ENCODE data around the gene BRS3. TPM values are rescaled to one million over a fixed set of nuclear protein-coding genes. Genes with fewer than 3 reads are reported as not detected.
"Not testable (repeated sequence)": the region's sequence is repeated elsewhere in the genome, so short reads cannot be mapped to it uniquely, and the experiment has no call there.

BRS3 gene
- total RNA-seq = not detected in 2 replicates

DNA sequence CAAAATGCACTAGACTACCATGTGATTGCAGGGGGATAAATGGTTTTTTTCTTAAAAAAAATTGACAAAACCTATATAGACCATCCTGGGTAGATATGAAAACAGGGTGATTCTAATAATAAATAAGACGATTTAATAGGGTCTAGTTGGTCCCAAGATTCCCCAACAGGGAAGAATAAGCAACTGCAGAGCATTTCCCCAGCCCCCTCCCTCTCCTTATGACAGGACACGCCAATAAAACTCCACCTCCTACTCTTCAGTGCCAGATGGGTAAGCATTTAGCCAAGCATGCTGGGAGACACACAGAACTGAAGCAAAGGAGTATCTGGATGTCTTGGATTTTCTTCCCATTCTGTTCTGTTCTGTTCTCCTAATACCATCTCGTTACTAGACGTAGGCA is at the start of gene BRS3:
Gene BRS3 (plus strand): TSS at position 301 of the 400 bp plus-strand sequence. CDS start 168 bp downstream, outside the sequence.
- DNase-seq (ENCODE audit: low read depth in 2 of 2) = no peak

DNA sequence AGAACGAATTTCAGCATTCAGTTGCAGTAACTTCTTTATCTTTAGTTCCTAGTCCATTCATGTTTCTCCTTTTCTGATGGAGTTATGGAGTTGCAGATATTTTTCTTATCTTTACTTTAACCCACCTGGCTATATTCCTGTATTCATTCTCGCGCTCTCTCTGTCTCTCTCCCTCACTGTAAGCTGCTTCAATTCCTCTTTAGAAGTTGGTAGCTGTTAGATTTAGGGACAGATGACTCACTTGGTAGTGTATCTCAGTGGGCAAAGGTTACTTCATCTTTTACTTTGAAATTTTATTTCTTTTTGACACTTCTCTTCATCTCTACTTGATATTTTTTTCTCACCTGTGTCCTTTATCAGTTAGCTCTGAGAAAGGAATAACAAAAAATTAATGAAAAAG is 49.6 kb upstream of the BRS3 start:
- DNase-seq (ENCODE audit: low read depth in 2 of 2) = no peak

DNA sequence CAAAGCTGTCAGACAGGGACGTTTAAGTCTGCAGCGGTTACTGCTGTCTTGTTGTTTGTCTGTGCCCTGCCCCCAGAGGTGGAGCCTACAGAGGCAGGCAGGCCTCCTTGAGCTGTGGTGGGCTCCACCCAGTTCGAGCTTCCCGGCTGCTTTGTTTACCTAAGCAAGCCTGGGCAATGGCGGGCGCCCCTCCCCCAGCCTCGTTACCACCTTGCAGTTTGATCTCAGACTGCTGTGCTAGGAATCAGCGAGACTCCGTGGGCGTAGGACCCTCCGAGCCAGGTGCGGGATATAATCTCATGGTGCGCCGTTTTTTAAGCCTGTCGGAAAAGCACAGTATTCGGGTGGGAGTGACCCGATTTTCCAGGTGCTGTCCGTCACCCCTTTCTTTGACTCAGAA is 42.1 kb upstream of the BRS3 start:
- DNase-seq (ENCODE audit: low read depth in 2 of 2) = not testable (repeated sequence)

DNA sequence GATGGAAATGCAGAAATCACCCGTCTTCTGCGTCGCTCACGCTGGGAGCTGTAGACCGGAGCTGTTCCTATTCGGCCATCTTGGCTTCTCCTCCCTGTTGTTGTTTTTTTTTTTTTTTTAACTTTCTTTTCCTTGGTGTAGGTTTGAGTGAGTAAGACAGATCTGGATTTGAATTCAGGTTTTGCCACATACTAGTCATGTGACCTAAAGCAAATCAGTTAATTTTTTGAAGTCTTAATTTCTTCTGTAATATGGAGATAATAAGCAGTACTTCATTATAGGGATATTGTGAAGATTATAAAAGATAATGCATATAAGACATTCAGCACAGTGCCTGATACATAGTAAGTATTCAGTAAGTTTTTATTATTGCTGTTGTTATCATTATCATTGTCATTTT is 41.5 kb upstream of the BRS3 start:
- DNase-seq (ENCODE audit: low read depth in 2 of 2) = no peak

DNA sequence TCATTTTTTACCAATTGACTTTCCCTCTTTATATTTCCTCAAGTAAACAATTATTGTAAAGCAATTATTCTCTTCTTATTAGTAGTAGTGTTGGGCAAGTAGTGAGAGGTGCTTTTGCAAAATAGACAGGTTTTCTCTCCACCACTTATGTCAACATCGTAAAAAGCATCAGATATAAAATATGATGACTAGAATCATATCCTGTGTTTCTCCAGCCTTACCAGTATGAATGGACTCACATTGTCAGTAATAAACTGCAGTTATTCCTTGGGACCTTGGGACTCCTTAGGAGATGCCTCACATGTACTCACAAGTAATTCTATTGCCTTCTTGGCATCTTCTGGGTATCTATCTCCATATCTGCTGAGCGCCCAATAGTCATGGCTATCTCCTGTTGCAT is 40.4 kb upstream of the BRS3 start:
- DNase-seq (ENCODE audit: low read depth in 2 of 2) = no peak

DNA sequence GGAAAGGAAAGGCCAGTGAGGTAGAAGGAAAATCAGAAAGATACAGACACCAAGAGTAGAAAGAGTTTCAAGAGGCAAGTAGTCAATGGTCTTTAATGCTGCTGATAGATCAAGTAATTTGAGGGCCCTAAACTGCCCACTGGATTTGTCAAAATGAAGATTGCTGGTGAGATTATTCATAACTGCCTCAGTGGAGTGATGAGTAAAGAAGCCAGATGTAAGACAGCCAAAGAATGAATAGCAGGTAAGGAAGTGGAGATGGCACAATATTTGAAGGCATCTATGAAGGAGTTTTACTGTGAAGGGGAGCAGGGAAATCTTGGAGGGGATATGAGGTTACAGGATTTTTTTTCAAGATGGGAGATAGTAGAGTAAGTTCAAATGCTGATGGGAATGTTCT is 39.8 kb upstream of the BRS3 start:
- no peak for DNase-seq (ENCODE audit: low read depth in 2 of 2)

DNA sequence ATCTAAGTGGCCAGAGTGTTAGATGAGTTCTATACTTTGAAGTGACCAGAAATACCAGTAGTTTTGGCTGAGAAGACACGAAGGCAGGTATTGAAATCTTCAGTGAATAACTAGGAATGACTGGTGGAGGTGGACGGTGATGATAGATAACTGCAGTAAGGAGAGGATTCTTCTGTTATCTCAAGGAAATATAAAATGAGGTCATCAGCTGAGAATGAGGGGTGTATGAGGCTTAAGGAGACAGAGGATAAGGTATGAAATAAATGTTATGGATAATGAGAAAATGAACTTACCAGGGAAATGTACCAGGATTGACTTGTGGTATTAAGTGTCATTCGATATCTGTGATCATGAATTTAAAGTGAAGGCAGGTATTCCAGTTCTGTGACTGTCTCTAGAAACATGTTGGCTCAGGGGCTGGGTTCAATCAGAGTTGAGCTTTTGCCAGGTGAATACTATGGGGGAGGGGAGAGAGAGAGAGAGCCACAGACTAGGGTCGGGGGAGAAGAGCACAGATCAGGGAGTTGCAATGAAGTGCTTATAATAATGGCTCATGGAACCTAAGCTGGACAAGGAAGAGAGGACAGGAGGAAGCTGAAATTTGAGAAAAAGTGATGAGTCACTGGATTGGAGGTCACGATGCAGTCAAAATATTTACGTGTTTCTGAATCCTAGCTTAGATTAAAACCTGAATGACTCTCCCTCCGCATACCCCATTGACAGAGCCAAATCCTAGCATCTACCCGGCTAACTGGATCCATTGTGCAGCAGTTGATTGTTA is 37.5 kb upstream of the BRS3 start:
- DNase-seq (ENCODE audit: low read depth in 2 of 2) = no peak

DNA sequence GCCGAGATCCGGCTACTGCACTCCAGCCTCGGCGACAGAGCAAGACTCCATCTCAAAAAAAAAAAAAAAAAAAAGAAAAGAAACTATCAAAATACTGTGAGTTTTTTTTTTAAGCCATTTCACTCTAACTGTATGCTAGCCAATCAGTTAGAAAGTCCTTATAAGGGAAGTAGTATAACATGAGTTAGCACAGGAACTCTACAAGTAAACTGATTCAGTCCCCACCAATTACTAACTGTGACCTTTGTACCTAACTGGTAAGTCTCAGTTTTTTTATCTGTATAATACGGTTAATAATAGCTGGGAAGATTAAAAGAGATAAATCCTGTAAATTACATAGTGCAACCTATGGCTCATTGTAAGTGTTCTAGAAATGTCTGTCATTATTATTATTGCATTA is 35.1 kb upstream of the BRS3 start:
- no peak for DNase-seq (ENCODE audit: low read depth in 2 of 2)

DNA sequence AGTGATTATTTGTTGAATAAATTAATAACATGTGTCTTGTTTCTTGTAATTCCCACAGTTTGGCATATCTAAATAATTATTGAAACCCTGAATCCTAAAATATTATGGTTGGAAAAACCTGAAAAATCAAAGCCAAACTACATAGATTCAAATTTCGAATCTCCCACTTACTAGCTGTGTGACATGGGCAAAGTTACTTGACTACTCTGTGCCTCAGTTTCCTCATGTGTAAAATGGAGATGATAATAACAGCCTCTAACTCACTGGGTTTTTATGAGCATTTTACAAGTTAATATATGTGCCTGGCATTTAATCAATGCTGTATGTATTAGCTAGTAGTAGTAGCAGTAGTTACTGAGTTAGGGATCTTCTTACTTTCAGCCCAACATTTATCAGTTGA is 34.6 kb upstream of the BRS3 start:
- DNase-seq (ENCODE audit: low read depth in 2 of 2) = no peak

DNA sequence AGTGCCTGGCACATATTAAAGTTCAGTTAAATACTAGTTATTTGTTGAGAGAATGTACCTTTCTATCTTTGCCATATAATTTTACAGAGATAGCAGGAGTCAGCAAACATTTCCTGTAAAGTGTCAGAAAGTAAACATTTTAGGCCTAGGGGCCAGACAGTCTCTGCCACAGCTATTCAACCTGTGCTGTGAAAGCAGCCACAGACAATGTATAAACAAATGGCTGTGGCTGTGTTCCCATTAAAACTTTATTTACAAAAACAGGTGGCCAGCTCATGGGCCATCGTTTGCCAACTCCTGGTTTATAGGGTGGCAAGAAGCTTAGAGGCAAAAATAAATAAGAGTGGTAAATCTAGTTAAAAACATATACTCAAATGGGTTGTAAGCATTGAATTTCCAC is 34.0 kb upstream of the BRS3 start:
- DNase-seq (ENCODE audit: low read depth in 2 of 2) = no peak

DNA sequence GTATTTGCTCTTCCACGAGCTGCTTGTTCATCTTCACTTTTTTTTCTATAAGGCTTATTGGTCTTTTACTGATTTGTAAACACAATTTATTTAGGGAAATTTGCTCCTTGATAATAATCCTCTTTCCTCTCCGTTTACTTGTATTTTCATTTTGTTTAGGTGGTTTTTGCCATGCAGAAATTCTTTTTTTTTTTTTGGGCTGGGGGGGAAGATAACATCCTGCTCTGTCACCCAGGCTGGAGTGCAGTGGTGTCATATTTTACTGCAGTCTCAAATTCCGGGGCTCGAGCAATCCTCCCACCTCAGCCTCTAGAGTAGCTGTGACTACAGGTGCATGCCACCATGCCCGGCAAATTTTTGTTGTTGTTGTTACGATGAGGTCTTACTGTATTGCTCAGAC is 31.6 kb upstream of the BRS3 start:
- DNase-seq (ENCODE audit: low read depth in 2 of 2) = no peak

DNA sequence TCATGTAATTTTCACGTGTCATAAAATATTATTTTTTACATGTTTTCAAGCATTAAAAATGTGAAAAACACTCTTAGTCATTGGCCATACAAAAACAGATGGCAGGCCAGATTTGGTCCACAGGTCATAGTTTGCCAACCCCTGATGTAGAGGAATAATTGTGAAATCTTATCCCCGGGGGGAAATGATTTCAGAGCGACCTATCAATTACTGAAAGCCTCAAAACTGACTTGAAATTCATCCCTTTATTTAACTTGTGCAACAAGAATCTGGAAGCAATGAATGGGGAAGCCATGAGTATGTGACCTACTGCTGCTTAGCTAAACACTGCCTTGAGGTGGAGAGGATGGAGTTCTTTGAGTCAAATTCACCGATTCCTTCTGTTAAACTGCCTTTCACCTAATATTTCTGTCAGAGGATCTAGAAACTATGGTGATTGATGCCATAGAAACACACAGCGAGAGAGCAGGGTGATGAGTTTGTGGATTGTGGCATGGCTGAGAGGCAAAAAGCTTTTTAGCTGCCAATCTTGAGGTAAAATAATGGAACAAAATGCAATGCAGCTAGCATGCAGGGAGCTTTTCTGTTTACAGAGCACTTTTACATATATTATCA is 30.3 kb upstream of the BRS3 start:
- DNase-seq (ENCODE audit: low read depth in 2 of 2) = no peak

DNA sequence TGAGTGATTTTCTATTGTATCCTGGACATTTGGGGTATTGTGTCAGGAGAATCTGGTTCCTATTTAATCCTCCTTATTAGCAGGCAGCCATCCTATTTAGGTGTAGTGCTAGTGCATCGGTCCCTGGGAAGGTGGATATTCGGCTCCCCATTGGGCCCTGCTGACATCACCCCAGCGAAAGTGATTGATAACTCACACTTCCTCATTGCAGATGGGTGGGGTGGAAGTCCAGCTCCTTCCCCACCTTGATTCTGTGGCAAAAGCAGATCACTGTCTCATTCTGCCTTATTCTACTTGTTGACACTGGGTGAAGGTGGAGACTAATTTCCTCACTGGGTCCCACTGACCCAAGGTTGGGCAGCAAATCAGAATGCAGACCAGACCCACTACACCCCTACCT is 23.2 kb upstream of the BRS3 start:
- no peak for DNase-seq (ENCODE audit: low read depth in 2 of 2)

DNA sequence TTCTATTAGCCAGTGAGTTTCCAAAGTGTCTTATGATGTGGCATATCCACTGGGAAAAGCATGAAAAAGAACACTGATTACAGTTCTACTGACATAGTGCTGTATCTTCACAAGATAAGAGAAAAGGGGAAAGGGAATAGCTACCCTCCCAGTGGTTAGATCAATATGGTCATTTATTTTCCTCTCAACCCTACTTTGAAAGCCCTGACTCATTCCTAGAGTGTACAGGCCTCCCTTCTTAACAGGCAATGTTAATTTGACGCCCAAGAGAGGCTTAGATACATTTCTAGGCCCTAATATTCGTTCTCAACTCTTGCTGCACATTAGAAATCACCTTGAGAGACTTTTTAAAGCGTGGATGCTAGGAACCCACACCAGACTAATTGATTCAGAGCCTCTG is 20.4 kb upstream of the BRS3 start:
- no peak for DNase-seq (ENCODE audit: low read depth in 2 of 2)

DNA sequence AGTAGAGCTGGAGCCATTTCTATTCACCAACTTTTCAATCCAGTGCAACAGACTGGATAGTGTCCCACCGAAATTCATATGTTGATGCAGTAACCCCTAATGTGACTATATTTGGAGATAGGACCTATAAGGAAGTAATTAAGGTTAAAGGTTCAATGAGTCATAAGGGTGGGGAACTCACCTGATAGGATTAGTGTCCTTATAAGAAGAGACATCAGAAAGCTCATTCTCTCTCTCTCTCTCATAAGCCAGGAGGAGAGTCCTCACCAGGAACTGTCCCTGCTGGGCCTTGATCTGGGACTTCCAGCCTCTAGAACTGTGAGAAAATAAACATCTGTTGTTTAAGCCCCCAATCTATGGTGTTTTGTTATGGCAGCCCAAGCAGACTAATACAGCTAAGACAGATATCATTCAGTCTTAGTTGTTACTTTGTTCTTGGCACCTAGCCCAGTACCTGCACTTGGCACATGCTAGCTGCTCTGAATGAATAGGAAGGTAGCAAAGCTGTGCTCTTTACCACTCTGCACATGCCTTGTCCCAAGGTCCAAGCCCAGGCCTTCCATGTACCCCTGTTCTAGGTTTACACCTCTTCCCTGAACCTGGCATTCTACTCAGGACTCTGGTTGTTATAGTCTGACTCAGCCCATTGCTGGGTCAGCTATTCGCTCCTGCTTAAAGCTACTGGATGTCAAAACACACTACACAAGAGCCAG is 19.2 kb upstream of the BRS3 start:
- DNase-seq (ENCODE audit: low read depth in 2 of 2) = no peak

DNA sequence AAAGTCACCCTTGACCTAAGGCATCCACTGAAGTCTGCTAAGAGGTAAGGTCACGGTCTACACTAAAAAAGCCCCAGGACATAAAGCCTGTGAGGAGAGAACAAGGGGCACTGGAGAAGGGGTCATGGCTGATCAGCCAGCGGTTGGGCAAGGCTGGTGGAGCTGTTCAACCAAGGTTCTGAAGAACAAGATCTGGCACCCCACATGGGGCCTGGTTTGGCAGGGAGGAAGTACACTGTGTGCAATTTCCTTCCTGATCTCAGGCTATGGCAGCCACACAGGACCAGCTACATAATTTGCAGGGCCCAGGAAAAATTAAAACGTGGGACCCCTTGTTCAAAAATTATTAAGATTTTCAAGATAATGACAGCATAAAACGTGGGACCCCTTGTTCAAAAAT is 14.1 kb upstream of the BRS3 start:
- no peak for DNase-seq (ENCODE audit: low read depth in 2 of 2)

DNA sequence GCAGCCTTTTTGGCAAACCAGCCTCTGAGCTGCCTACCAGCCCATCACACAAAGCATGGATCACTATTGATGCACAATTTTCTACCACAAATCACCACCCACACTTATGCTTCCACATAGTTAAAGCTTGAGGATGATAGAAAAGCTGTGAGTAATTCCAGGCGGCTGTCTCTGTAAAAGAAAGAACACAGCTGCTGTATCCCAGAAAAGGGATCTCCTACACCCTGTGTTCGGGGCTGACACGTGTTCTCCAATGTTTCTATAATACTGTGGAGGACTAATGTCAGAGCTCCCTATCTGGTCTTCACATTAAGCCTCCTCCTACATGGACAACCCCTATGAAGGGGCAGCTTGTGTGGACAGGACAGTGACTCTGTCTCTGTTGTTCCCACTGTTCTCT is 12.5 kb upstream of the BRS3 start:
- no peak for DNase-seq (ENCODE audit: low read depth in 2 of 2)

DNA sequence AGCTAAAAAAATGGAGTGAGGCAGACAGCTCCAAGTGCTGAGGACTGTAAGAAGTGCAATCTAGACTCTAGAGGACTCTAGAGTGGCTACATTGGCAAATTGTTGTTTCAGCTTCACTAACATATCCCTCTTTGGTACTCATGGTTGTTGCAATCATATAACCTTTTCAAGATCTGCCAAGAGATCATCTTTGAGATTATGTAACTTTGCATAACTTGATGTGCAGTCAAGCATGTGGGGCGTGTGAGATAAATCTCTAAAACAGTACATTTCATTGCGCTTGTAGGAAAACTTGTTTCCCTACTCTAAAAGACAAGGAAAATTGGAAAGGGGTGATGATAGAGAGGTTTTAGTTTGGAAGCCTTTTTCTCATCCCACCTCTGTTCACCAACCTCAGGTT is 11.2 kb upstream of the BRS3 start:
- DNase-seq (ENCODE audit: low read depth in 2 of 2) = no peak

DNA sequence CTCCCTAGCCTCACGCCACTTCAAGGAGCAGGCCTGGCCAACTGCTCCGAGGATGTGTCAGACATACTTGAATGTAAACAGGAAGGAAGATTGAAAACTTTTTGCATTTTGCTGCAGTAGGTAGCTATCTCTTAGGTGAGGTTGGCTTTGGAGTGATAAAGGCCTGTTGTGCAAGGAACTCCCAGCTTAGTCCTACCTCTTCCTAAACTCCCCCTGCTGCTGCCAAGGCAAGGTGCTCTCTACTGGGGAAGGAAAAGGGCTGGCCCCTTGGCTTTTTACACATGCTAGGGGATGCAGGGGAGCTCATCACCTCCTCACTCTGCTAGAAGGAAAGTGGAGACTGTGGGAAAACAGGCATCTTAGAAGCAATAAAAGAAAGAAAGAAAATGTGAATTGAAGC is 10.7 kb upstream of the BRS3 start:
- no peak for DNase-seq (ENCODE audit: low read depth in 2 of 2)

DNA sequence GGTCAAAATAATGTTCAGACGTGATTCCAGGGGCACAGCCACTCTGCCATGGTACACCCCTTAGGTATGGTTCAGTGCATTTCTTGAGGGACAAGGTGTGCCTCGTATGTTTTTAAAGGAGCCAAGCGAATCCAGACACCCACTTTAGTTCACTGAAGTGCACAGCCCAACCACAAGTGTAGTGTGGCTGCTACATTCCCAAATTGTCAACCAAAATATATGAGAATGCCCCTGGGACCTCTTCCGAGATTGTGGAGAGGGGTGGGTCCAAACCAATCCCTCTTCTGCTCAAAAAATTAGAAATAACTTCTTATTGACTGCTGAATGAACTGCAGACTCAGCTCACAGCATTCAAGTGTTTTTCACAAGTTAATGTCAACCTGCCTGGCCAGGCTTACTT is 7.4 kb upstream of the BRS3 start:
- DNase-seq (ENCODE audit: low read depth in 2 of 2) = no peak

DNA sequence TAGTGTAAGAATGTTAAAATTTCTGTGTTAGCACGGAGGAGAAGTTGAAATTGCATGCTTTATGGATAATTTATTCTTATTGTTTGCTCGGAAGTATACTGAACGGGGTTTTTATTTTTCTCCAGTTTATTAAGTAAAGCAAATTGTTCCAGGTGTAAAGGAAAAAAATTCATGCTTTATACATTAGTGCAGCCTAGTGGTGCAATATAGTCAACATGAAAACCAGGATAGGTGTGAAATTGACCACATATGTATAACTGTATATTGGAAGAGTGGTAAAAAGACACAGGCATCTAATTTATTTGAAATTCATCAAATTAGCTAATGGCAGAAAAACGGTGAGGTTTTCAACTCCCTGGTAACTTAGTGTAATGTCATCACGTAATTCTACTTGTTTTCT is 959 bp downstream of the BRS3 start:
- DNase-seq (ENCODE audit: low read depth in 2 of 2) = no peak

DNA sequence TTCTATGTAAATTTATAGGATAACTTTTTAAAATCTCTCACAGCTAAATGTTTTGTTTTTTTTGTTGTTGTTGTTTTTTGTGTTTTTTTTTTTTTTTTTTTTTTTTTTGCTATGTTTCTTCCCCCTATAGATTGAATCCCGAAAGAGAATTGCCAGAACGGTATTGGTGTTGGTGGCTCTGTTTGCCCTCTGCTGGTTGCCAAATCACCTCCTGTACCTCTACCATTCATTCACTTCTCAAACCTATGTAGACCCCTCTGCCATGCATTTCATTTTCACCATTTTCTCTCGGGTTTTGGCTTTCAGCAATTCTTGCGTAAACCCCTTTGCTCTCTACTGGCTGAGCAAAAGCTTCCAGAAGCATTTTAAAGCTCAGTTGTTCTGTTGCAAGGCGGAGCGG is 4.1 kb downstream of the BRS3 start:
- DNase-seq (ENCODE audit: low read depth in 2 of 2) = no peak

DNA sequence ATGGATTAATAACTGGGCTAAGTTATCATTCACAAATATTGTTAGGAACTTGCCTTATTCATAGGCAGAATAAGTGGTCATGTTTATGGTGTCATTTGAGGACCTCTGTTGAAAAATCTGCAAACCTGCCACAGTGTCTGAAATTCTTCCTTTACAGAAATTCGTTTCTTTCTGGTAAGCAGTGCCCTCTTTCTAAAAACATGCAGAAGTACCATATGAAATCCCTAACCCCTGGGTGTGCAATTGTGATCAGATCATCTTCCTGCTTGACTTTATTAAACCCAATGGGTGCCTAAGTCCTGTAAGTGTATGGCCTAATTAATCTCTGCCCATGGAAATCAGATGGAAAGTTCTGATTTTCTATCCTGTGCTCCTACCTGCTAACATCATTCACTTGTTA is 5.3 kb downstream of the BRS3 start:
- no peak for DNase-seq (ENCODE audit: low read depth in 2 of 2)
